ENCODE results near the gene CNTN1.

Gene CNTN1

DNA sequence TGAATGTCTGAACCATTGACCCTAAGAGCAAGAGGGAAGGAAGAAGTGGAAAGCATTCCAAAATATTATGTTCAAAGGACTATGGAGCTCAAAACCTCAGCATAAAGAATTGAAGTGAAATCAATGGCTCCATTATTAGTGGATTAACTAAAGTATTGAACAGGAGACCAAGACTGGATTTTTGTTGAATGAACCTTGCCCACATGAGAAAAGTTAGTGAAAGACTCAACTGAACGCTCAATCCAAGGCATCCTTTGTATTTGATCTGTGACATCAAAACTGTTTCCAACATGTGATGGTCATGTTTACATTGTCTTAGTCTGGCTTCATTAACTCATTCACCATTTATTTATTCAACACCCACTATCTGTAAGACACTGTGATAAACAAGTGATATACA, 161.0 kb downstream of the CNTN1 start:
- Histone ChIP-seq H3K4me1 (ENCODE audit: insufficient read depth, low read length) (no peaks in the 10 kb centered on the region), H3K27ac (ENCODE audit: low read length) (no peak overlapping the region), H3K9me3 (ENCODE audit: insufficient read depth, low read length, severe bottlenecking) (no peaks in the 10 kb centered on the region), H4K20me1 (ENCODE audit: insufficient read depth, low read length) (no peaks in the 10 kb centered on the region), H3K27me3 (ENCODE audit: insufficient read depth, low read length, poor library complexity) (no peaks in the 10 kb centered on the region), H2AFZ (ENCODE audit: low read depth, low read length) (no peak overlapping the region), H3K36me3 (ENCODE audit: insufficient read depth, low read length) (no peaks in the 10 kb centered on the region), H3K4me2 (ENCODE audit: insufficient read depth, low read length) (no peak overlapping the region), H3K79me2 (ENCODE audit: insufficient read depth, low read length) (no peaks in the 10 kb centered on the region), H3K9ac (ENCODE audit: low read depth, low read length) (no peak overlapping the region), H3K4me3 (ENCODE audit: low read depth in 1 of 2, low read length in 2 of 2) (no peak overlapping the region)
- TF ChIP-seq EZH2 (IDR thresholded peaks at IDR 0.05; ENCODE audit: borderline replicate concordance, low read depth, low read length, severe bottlenecking) = no peak
- TF ChIP-seq, protein P1, sequence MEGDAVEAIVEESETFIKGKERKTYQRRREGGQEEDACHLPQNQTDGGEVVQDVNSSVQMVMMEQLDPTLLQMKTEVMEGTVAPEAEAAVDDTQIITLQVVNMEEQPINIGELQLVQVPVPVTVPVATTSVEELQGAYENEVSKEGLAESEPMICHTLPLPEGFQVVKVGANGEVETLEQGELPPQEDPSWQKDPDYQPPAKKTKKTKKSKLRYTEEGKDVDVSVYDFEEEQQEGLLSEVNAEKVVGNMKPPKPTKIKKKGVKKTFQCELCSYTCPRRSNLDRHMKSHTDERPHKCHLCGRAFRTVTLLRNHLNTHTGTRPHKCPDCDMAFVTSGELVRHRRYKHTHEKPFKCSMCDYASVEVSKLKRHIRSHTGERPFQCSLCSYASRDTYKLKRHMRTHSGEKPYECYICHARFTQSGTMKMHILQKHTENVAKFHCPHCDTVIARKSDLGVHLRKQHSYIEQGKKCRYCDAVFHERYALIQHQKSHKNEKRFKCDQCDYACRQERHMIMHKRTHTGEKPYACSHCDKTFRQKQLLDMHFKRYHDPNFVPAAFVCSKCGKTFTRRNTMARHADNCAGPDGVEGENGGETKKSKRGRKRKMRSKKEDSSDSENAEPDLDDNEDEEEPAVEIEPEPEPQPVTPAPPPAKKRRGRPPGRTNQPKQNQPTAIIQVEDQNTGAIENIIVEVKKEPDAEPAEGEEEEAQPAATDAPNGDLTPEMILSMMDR (IDR thresholded peaks at IDR 0.05; ENCODE audit: borderline replicate concordance, extremely low read depth, low read length, poor library complexity, severe bottlenecking) = no peak
- DNase-seq = no peak
- ATAC-seq (ENCODE audit: insufficient read depth, low read depth) = no peak

DNA sequence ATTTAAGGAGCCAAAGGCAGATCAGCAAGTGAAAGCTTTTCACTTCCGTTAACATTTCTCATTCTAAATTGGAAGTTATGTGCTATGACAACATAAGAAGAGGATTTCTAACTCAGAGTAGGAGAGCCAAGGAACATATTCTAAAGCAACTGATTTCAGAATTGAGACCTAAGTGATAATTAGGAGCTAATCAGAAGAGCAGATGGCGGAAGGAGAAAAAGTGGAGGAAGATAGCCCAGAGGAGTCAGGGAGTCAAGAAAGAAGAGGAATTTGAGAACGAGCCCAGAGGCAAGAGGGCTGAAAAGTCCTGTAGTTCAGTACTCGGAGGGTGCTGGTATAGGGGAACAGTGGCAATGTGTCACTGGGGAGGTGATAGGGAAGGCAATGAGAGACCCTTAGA, 162.4 kb downstream of the CNTN1 start:
- H2AFZ ChIP-seq (ENCODE audit: low read depth, low read length) = no peak overlapping the region
- no peak for TF ChIP-seq EZH2 (IDR thresholded peaks at IDR 0.05; ENCODE audit: borderline replicate concordance, low read depth, low read length, severe bottlenecking)
- TF ChIP-seq, protein P1 (IDR thresholded peaks at IDR 0.05; ENCODE audit: borderline replicate concordance, extremely low read depth, low read length, poor library complexity, severe bottlenecking) = no peak
- H3K27me3 ChIP-seq (ENCODE audit: insufficient read depth, low read length, poor library complexity) = no peaks in the 10 kb centered on the region
- no peaks in the 10 kb centered on the region for H3K79me2 ChIP-seq (ENCODE audit: insufficient read depth, low read length)
- H4K20me1 ChIP-seq (ENCODE audit: insufficient read depth, low read length) = no peaks in the 10 kb centered on the region
- H3K4me1 ChIP-seq (ENCODE audit: insufficient read depth, low read length) = no peaks in the 10 kb centered on the region
- H3K4me3 ChIP-seq (ENCODE audit: low read depth in 1 of 2, low read length in 2 of 2) = no peak overlapping the region
- H3K27ac ChIP-seq (ENCODE audit: low read length) = no peak overlapping the region
- H3K4me2 ChIP-seq (ENCODE audit: insufficient read depth, low read length) = no peak overlapping the region
- DNase-seq (no peak), ATAC-seq (ENCODE audit: insufficient read depth, low read depth) (no peak)
- H3K9me3 ChIP-seq (ENCODE audit: insufficient read depth, low read length, severe bottlenecking) = no peaks in the 10 kb centered on the region
- no peaks in the 10 kb centered on the region for H3K36me3 ChIP-seq (ENCODE audit: insufficient read depth, low read length)
- H3K9ac ChIP-seq (ENCODE audit: low read depth, low read length) = no peak overlapping the region

DNA sequence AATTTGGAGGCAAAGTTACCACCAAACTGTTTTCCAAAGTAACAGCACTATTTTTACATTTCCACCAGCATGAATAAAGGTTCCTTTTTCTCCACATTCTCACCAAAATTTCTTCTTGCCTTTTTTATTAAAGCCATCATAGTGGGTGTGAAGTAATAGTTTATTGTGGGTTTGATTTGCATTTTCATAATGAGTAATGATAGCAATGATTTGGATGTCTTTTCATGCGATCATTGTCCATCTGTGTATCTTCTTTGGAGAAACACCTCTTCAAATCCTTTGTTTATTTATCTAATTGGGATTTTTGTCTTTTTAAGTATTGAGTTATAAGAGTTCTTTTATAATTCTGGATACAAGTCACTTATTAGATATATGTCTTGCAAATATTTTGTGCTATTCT, 172.7 kb downstream of the CNTN1 start:
- Histone ChIP-seq H4K20me1 (ENCODE audit: insufficient read depth, low read length) (no peaks in the 10 kb centered on the region), H3K36me3 (ENCODE audit: insufficient read depth, low read length) (no peaks in the 10 kb centered on the region), H3K4me3 (ENCODE audit: low read depth in 1 of 2, low read length in 2 of 2) (no peak overlapping the region), H2AFZ (ENCODE audit: low read depth, low read length) (no peak overlapping the region), H3K79me2 (ENCODE audit: insufficient read depth, low read length) (no peaks in the 10 kb centered on the region), H3K27ac (ENCODE audit: low read length) (no peak overlapping the region), H3K4me2 (ENCODE audit: insufficient read depth, low read length) (no peak overlapping the region), H3K4me1 (ENCODE audit: insufficient read depth, low read length) (no peaks in the 10 kb centered on the region), H3K9me3 (ENCODE audit: insufficient read depth, low read length, severe bottlenecking) (no peaks in the 10 kb centered on the region), H3K27me3 (ENCODE audit: insufficient read depth, low read length, poor library complexity) (no peaks in the 10 kb centered on the region), H3K9ac (ENCODE audit: low read depth, low read length) (no peak overlapping the region)
- DNase-seq (no peak), ATAC-seq (ENCODE audit: insufficient read depth, low read depth) (no peak)
- TF ChIP-seq, protein P1 (IDR thresholded peaks at IDR 0.05; ENCODE audit: borderline replicate concordance, extremely low read depth, low read length, poor library complexity, severe bottlenecking) = no peak
- no peak for TF ChIP-seq EZH2 (IDR thresholded peaks at IDR 0.05; ENCODE audit: borderline replicate concordance, low read depth, low read length, severe bottlenecking)

DNA sequence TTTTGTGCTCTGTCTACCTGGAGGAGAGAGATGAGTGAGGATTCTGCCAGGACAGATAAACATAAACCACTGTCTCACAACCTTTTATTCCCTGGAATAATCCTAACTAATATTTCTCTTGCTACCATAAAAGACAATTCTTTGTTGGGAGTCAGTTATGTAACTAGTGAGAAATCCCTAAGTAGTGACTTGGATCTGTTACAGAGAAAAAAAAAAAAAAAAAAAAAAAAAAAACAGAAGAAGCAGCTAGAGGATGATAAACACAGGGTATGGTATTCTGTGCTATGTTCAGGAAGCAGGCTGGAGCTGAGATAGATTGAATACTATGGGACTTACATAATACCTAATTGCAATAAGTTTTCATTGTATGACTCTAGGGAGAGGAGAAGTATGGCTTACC, 178.7 kb downstream of the CNTN1 start:
- no peak for ATAC-seq (ENCODE audit: insufficient read depth, low read depth)
- TF ChIP-seq, protein P1 (IDR thresholded peaks at IDR 0.05; ENCODE audit: borderline replicate concordance, extremely low read depth, low read length, poor library complexity, severe bottlenecking) = no peak
- TF ChIP-seq EZH2 (IDR thresholded peaks at IDR 0.05; ENCODE audit: borderline replicate concordance, low read depth, low read length, severe bottlenecking) = no peak
- Histone ChIP-seq H3K4me1 (ENCODE audit: insufficient read depth, low read length) (no peaks in the 10 kb centered on the region), H3K9ac (ENCODE audit: low read depth, low read length) (no peak overlapping the region), H4K20me1 (ENCODE audit: insufficient read depth, low read length) (no peaks in the 10 kb centered on the region), H3K79me2 (ENCODE audit: insufficient read depth, low read length) (no peaks in the 10 kb centered on the region), H3K27ac (ENCODE audit: low read length) (no peak overlapping the region), H3K4me3 (ENCODE audit: low read depth in 1 of 2, low read length in 2 of 2) (no peak overlapping the region), H2AFZ (ENCODE audit: low read depth, low read length) (no peak overlapping the region), H3K4me2 (ENCODE audit: insufficient read depth, low read length) (no peak overlapping the region), H3K36me3 (ENCODE audit: insufficient read depth, low read length) (no peaks in the 10 kb centered on the region), H3K27me3 (ENCODE audit: insufficient read depth, low read length, poor library complexity) (no peaks in the 10 kb centered on the region), H3K9me3 (ENCODE audit: insufficient read depth, low read length, severe bottlenecking) (no peaks in the 10 kb centered on the region)
- DNase-seq = no peak

Measured in DND-41 (cell line).